ENCODE measurements around the gene SVOPL.

DNA sequence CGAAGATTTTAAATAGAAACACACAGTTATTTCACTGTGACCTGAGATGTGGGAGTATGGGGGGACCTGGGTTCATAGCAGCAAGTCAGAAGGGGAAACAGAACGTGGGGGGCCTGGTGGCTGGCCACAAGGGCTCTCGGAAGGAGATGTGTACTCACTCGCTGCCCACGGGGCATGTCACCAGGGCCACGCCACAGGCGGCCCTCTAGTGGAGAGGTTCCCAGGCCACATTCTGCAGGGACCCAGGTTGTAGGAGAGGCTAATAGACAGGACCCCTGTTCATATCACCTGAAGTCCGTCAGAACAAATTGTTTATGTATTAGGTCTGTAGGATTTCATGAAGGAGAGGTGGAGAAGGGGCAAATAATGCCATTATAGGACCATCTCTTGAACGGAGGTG, 25.1 kb upstream of the SVOPL start:
- TF ChIP-seq YY1 (IDR thresholded peaks at IDR 0.05; ENCODE audit: insufficient read depth, insufficient read length) (no peak), SUZ12 (IDR thresholded peaks at IDR 0.05; ENCODE audit: extremely low read depth, insufficient read depth, insufficient read length) (no peak), ZNF274 (IDR thresholded peaks at IDR 0.05; ENCODE audit: low read depth, low read length) (no peak)

Measured in NT2/D1 (cell line).